ENCODE results near the gene CD3E.

The CD3E gene

DNA sequence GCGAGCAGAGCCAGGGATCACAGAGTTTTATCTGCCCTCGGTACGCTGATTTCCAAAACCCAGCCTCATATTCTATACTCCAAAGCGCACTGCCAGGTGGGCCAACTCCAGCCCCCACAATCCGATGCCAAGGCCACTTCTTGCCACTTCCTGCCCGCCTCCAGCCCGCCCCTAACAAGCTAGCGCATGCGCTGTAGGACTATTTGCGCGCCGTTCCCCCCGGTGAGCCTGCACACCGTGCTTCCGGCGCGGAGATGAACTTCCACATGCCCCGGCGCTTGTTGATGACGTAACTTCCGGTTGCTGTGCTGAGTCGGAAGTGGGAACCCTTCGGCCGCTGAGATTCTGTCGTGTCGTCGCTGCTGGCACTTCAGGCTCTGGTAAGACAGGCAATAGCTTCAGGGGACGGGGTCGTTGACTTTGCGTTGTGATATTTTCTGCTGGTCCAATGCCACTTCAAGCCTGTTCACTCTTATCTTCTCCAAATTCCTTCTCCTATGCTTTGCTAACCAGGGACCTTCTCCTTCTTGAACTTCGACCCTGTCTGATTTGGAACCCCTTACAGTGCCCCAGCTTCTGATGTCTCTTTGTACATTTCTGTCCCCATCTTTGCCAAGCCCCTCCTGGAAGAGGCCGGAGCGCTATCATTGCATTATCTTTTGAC lies 54.9 kb downstream of the CD3E start, which contains the start of gene UBE4A:
UBE4A (plus strand) TSS at position 306 of the 664 bp plus-strand sequence. CDS start 5,481 bp downstream, outside the sequence.
- H3K4me1 Mint-ChIP-seq = peaks cover 49% of the 10 kb centered on the region
- peak within 1 kb of the TSS; percentile 100 for H3K4me3 Mint-ChIP-seq
- ATAC-seq (peak; percentile 92), DNase-seq (peak; percentile 99)
- H3K27ac Mint-ChIP-seq = peak within 1 kb of the TSS; percentile 97
- H3K9me3 Mint-ChIP-seq = no peaks in the 10 kb centered on the region
- H3K36me3 Mint-ChIP-seq (ENCODE audit: low read depth) = peaks cover 15% of the 10 kb centered on the region
- peaks cover 5% of the 10 kb centered on the region for H3K27me3 Mint-ChIP-seq

GRCh38 chr11:118364956-118365615 lies 60.6 kb downstream of the CD3E start:
- Mint-ChIP-seq H3K4me1 (peaks cover 34% of the 10 kb centered on the region), H3K27me3 (no peaks in the 10 kb centered on the region), H3K4me3 (no peak overlapping the region), H3K27ac (no peak overlapping the region), H3K9me3 (no peaks in the 10 kb centered on the region), H3K36me3 (ENCODE audit: low read depth) (peaks cover 42% of the 10 kb centered on the region)
- DNase-seq = no peak
- ATAC-seq = no peak
